Stromal cell of bone marrow (primary cell): ENCODE results near the gene ZMYM3.
A peak's percentile ranks its signal among the peaks of the same experiment; 100 is the strongest.

Experiments
- DNase-seq: peaks from one replicate; pipeline ENCODE4 v3.0.0-alpha.2; 2012; ENCODE audit warnings: low read depth

ZMYM3 gene

GRCh38 chrX:71214152-71214551 is 39.8 kb downstream of the ZMYM3 start:
- no peak for DNase-seq

- DNase-seq = no peak
Measured at GRCh38 chrX:71212536-71212935, 41.4 kb downstream of the ZMYM3 start.

- peak; percentile 70 for DNase-seq
Measured at GRCh38 chrX:71210816-71211215, 43.1 kb downstream of the ZMYM3 start.

- no peak for DNase-seq
Measured at GRCh38 chrX:71199252-71200008, 54.5 kb downstream of the ZMYM3 start.

DNA sequence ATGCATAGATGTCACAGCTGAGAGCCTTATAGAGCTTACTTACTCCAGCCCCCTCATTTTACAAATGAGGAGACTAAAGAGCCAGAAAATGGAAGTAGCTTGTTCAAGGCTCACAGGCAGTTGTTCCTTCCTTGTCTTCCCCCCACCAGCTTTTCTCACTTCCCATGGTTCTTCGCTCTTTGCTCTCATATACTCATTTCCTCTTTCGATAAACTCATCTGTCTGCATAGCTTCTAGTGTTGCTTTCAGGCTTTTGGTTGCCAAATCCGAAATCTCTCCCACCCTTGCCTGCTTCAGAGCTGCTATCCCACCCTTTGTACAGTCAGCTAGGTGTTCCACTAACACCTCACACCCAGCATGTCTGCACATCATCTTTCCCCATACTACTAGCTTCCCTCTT is 55.9 kb downstream of the ZMYM3 start:
- no peak for DNase-seq

- DNase-seq = no peak
Measured at GRCh38 chrX:71195964-71196649, 57.8 kb downstream of the ZMYM3 start.

GRCh38 chrX:71191248-71191647 is 62.7 kb downstream of the ZMYM3 start:
- no peak for DNase-seq
